Stimulated activated CD4-positive, alpha-beta T cell treated with anti-CD3 and anti-CD28 coated beads, Interleukin-15, amount 100 ng/mL, for 48 hours (primary cell): Measurements from ENCODE around the gene TAGLN2.
"Not testable (repeated sequence)": the region's sequence is repeated elsewhere in the genome, so short reads cannot be mapped to it uniquely, and the experiment has no call there.

ENCODE experiments used
- DNase-seq, 2 donors: peaks; one replicate each; pipeline ENCODE4 v3.0.0-alpha.2; 2020; ENCODE audit warnings: low read depth in 2 of 2

Gene TAGLN2

DNA sequence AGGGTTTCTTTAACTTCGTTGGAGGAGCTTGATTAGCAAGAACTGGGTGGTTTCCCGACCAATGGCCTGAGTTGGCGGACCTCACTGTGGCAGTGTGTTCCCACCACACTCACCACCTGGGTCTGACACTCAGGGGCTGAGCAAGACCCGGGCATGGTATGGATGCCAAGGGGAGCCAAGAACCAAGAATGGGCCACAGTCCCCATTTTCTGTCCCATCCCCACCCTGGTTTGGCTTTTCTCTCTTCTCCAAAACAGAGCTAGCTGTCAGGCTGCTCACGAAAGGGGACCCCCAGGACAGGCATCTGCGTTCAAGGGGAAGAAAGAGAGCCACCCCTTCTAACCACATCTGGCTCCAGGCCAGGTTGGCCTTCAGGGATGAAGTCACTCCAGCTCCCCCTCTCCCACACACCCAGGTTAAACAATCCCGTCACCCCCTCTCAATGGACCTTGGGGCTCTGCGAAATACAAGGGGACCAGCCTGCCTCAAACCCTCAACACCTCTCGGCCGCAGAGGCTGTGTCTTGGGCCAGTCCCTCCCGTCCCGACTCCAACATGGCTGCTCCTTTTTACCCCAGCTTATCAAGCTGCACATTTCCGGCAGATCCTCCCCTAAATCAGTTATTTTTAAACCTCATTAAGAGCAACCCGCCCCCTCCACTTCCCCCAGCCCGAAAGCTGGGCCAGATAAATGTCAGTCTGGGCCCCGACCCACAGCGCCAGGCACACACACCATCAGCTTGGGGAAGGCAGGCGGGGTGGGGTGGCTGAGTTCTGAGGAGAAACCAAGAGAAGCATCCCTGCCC, 3.4 kb downstream of the TAGLN2 start:
- DNase-seq: no peak

- no peak for DNase-seq
These were observed 4.1 kb downstream of the TAGLN2 start for GRCh38 chr1:159921251-159921650.

DNA sequence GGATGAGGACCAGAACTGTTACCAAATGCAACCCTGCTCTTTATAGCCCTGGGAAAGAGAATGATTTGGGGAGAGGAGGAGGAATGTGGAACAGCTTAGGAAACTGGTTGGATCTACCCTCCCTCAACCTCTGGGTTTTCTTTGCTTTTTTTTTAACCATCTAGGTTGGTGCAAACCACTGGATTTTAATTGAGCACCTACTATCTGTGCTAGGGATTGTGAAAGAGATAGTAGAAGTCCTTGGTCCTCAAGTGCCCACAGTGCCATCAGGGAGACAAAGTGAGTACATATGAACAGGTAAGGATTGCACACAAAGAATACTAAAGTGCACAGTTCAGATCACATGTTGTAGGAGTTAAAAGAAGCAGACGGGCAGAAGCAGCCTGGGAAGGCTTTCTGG, 4.7 kb downstream of the TAGLN2 start:
- DNase-seq: no peak

DNA sequence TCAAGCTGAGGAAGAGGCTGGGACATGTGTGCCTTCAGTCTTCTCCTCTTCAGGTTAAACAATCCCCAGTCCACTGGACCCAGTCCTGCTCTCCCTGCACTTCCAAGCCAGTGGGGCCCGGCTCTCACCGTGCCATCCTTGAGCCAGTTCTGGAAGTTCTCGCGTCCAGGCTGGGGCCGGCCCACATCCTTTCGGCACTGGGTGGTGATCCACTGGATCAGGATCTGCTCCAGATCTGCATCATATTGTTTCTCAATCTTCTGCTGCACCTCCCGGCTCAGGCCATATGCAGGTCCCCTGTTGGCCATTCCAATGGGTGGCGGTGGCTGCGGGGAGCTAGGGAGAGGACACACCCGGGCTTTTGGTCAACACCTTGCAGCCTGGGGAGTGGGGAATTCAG, 5.1 kb downstream of the TAGLN2 start:
- DNase-seq: no peak

DNA sequence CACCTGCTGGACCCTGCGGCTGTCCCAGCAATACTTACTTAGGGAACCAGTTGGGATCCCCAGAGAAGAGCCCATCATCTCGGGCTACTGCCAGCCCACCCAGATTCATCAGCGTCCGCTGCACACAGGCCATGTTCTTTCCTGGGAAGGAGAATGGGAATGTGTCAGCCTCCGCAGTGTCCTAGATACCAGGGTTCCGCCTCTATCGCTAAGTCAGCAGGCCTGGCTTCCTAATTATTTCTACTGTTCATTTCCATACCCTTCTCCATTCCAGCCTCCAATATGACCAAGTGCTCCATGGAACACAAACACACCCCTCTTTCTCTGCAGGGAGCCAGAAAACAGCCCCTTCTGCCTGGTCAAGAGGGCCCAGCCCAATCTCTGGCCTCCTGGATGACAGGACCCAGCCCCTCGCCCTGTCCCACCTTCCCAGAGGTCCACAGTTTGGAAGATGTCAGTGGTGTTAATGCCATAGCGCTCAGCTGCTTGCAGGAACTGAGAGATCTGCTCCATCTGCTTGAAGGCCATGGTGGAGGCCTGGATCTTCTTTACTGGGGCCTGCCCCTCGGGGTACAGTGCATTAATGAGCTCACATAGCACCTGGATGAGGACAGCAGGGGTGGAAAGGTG, 6.0 kb downstream of the TAGLN2 start:
- DNase-seq: no peak

DNA sequence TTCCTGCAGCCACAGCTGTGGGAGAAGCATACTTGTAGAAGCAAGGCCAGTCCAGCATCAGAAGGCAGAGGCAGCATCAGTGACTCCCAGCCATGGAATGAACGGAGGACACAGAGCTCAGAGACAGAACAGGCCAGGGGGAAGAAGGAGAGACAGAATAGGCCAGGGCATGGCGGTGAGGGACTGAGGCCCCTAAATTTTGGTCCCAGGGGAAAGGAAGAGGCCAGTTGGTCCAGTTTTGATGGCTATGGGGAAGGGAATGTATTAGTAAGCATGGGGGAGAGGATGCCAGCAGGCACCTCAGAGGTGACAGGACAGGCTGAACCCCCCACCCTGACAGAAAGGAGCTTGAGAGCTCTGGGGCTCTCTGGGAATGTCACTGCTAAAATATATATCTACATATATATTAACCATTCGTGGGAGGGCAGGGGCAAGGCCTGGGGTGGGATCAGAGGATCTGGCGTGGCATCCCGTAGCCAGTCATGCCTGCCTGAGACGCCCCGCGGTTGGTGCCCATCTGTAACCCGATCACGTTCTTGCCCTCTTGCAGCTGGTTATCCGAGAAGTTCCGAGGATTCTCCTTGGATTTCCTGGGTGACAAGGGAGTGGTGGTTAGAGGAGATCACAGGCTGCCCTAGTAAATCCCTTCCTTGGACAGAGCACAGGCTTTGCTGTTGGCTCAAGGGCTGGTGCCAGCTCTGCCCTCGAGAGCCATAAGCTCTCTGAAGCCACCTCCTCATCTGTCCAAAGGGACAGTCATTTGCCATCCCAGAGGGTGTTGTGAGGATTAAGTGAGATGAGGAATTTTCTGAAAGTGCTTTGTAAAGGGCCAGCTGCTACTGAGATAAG, 6.7 kb downstream of the TAGLN2 start:
- DNase-seq: no peak

GRCh38 chr1:159917533-159918351, 7.6 kb downstream of the TAGLN2 start:
- DNase-seq: no peak

DNA sequence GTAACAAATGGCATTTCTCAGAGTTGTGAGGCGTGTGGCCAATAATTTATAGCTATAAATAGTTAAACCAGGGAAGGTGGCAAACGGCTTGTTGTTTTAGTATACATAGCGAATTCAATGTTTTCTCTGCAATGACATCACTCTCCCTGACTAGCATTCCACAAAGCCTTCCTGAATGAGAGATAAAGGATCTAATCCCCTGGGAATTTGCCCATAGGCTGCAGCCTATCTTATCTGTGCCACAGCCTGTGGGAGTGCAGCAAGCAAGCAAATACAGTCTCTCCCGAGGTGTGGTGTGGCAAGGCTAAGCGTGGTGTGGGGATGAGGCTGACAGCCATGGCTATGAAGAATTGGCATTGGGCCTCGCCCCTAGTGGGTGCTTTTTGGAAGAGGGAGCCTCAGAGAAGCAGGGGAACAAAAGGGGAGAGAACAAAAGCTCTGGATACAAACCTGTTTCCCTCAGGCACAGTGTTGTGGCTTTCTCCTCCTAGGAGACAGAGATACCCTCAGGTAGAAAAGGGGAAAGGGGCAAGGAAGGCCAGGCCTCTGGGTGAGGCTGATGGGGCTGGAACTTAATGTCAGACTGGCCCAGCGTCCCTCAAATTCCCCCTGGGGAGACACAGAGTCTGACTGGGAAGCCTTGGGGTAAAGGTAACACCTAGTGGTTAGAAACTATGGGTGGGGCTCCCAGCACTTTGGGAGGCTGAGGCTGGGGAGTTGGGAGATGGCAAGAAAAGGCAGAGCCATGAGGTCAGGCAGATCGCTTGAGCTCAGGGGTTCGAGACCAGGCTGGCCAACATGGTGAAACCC, 8.9 kb downstream of the TAGLN2 start:
- DNase-seq: no peak

DNA sequence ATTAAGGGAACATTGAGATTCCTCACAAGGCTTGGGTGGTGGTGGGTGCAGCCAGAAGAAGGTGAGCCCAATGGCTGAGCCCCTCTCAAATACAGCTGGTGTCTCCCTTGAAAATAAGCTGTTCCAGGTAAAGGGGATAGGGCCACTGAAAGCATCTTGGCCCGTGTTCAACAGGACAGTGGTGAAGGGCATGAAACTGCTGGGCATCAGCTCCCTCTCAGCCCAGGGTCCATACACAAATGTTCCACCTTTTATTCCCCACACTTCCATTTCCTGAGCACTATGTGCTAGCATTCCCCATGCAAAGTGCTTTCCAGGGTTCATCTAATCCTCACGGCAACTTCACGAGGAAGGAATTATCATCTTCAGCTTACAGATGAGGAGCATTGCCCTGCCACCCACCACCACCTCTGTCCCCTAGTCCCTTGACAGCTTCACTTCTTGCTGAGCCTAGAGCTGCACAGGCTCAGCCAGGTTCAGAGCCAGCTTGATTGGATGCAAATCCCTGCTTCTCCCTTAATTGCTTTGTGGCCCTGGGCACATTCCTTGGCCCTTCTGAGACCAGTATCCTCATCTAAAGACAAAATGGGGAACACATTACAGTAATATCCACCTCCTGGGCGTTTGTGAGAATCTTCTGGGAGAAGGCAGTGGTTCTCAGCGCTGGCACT, 9.6 kb downstream of the TAGLN2 start:
- no peak for DNase-seq

- DNase-seq: no peak
These were observed 10.9 kb downstream of the TAGLN2 start for GRCh38 chr1:159914252-159915018.

DNA sequence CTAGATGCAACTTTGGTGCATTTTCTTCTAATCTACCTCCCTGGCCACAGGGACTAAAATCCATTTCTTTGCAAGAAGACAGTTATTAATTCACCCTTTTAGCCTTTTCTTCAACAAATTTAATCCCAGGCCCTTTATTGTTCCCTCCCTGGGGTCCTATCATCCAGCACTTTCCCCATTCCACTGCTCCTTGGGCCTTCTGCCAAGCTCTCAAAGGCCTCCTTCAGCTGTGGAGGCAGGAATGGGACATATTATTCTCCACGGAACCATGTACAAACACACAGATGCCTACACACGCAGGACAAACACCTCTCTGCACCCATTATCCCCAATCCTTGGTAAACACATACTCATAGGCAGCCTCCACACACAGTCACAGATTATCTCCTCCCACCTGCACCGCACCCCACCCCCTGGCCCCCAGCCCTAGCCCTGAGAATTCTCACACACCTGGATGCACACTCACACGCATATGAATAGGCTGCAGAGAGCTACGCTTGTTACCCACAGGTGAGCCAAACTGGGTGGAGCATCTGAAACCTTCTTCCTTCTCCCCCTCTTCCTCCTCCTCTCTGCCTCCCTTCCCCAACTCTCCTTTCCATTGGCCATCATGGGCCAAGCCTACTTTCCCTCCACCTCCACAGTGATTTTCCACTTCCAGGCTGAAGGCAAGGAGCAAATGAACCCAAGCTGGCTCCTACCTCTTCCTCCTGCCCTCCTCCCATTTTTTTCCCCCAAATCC, 11.7 kb downstream of the TAGLN2 start:
- no peak for DNase-seq

DNA sequence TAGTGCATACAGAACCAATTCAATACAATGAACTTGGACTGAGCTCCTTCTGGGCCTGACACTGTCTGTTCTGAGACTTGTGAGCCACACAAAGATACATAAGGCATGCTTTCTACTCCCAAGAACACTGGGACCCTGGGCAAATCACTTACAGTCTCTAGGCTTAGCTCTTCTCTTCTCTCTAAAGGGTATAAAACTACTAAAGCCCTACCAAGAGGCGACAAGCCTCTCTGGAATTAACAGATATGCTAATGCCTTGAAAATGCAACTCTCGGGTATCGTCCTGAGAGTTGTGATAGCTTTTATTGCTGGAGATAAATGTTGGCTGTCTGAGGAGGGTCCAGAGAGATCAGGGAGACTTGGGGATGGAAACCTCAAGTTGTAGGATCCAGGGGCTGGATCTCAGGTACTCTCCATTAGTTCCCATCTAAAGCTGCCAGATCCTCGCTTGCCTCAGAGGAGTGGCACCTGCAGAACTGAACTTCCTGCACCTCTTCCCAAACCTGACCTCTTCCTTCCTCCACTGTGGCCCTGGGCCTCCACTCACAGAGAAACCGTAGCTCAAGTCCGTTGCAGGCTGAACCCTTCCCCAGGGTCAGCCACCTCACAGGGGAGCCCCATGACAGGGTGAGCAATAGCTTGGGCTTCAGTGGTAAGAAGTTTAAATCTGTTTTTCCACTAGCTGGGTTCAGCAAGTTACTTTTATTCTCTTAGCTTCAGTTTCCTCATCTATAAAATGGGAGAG, 13.8 kb downstream of the TAGLN2 start:
- DNase-seq: no peak

DNA sequence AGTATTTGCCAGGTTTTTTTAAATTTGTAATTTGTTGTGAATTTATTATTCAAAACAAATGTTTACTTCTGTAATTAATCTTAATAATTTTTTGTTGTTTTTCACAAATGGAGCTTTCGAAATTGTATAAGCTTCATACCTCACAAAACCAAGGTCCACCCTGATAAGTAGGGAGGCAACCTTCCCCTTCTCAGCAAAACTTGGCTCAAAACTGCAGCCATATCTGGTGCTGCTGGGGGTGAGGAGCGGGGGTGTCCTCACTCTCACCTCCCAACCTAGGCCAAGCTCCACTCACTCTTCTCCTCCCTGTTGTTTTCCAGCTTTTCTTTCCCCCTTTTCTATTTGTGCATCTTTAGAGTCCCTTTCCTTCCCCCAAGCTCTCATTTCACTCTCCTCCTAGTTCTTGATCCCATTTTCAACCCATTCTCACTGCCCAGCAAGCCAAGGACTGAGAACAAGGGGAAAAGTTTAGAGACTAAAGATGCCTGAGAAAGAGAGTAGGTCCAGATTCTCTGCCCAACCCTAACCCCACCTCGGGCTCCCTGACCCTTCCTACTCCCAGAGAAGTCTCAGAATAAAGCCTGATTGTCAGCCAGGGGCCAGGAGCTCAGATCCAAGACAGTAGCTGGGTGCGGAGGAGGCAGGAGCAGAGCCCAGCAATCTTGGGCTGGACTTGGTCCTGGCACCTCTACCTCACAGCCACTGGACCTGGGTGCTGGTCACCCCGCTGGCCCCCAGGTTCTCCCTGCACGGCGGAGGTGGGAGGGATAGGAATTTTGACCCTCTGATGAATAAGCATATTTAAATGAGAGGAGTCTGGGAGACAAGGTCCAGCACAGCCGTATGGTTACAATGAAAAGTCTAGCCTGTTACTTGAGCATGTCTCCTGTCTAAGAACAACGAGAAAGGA, 17.0 kb downstream of the TAGLN2 start:
- DNase-seq: no peak

GRCh38 chr1:159906960-159907359, 18.3 kb downstream of the TAGLN2 start:
- no peak for DNase-seq

DNA sequence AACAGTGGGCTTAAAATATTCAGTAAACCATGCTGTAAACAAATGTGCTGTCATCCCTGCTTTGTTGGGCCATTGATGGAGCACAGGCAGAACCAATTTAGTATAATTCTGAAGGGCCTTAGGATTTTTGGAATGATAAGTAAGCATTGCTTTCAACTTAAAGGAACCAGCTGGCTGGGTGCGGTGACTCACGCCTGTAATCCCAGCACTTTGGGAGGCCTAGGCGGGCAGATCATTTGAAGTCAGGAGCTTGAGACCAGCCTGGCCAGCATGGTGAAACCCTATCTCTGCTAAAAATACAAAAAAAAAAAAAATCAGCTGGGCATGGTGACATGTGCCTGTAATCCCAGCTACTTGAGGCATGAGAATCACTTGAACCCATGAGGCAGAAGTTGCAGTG, 21.3 kb downstream of the TAGLN2 start:
- not testable (repeated sequence) for DNase-seq

GRCh38 chr1:159902541-159902940, 22.8 kb downstream of the TAGLN2 start:
- no peak for DNase-seq

DNA sequence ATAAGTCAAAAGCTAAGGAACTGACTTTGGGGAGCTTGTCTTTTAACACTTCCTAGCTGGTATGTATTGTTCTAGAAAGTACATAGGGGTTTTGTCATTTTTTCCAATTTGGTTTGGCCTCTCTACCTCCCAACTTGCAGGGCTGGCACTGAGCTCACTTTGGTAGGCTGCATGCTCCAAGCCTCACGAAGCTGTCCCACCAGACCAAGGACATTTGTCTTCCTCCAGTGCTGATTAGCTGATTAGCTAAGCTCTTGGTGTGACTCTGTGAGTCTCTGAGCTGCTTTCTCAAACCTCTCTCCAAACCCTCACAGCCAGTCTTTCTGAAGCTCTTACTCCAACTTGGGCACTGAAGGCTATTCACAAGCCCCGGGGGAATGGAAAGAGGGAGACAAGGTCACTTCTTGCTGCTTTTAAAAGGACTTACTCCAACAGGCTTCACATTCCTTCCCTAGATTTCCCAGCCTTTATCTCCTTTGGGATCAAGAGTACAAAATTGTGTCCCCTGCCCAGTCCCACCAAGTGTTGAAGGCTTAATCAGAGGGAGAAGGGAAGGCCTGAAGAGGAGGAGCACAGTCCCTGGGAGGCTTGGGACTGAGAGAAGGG, 24.4 kb downstream of the TAGLN2 start:
- no peak for DNase-seq
